SH-SY5Y (cell line): ENCODE data around the gene TRMT2A.

ENCODE experiments used
- GATA2 ChIP-seq: IDR thresholded peaks from 2 replicates; pipeline ENCODE4 v1.6.1; 2011; ENCODE audit warnings: mild to moderate bottlenecking, low read depth, low read length
- GATA3 ChIP-seq: IDR thresholded peaks from 2 replicates; pipeline ENCODE4 v1.6.1; 2011; ENCODE audit warnings: low read depth, mild to moderate bottlenecking, low read length, moderate library complexity

DNA sequence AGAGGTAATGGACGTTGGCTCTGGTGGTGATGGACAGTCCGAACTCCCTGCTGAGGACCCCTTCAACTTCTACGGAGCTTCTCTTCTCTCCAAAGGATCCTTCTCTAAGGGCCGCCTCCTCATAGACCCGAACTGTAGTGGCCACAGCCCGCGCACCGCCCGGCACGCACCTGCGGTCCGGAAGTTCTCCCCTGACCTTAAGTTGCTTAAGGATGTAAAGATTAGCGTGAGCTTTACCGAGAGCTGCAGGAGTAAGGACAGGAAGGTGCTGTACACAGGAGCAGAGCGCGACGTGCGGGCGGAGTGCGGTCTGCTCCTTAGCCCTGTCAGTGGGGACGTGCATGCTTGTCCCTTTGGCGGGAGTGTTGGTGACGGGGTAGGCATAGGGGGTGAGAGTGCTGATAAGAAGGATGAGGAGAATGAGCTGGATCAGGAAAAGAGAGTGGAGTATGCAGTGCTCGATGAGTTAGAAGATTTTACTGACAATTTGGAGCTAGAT lies 30.9 kb downstream of the TRMT2A start:
- TF ChIP-seq GATA2 (no peak), GATA3 (no peak)
